ENCODE data around the gene HOXD10.
A peak's percentile ranks its signal among the peaks of the same experiment; 100 is the strongest.

The HOXD10 gene

DNA sequence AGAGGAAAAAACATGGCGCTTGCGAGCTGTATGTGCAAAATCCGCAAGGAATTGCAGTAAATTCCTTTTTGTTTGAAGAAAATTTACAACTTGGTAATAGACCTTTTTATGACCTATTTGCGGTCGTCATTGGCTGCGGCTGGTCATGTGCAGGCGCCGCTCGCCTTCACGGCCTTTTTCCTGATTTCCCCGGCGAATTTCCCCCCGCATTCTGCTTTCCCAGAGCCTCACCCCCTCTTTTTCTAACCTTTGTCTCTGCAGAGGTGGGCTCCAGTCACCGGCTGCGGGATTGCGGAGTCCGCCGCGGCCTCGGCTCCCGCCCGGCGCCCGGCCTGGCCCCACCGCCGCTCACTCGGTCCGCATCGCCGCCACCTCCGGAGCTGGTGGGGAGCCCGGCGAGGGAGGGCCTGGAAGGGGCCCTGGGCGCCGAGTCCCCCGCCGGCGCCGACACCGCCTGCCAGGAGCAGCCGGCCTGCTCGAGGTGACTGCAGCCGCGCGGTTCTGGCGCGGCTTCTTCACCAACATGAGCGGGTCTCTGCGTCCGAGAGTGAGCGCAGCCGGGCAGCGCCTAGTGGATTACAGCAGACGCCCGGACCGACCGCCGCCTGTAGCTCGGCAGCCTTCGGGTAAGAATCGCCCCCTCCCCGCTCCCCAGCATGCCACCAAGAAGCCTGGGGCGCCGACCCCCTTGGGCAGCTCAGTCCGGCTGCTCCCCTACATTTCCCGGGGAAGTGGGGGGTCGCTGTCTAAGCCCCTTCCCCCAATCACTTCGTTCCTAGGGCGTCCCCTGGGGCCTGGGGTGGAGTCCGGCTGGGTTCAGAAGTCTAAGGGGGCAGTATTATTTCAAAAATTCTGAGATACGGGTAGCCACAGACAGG is 20.0 kb downstream of the HOXD10 start:
- DNase-seq (ENCODE audit: low spot score) = peak; percentile 59

DNA sequence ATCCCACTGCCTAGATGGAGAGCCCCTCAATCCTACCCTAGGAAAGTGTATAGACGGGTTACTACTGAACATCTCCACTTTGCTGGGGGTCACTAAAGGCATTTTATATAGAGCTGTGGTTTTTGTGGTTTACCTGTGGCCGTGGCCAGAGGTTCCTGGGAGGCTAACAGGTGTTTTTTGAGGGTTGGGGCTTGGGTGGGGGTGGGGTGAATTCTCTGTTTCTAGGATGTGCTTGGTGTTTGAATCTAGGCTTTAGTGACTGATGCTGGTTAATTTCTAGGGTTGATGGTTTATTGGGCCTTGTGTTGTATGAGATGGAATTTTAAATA is 20.6 kb downstream of the HOXD10 start:
- no peak for DNase-seq (ENCODE audit: low spot score)

GRCh38 chr2:176137906-176138305 is 21.3 kb downstream of the HOXD10 start:
- DNase-seq (ENCODE audit: low spot score) = no peak

DNA sequence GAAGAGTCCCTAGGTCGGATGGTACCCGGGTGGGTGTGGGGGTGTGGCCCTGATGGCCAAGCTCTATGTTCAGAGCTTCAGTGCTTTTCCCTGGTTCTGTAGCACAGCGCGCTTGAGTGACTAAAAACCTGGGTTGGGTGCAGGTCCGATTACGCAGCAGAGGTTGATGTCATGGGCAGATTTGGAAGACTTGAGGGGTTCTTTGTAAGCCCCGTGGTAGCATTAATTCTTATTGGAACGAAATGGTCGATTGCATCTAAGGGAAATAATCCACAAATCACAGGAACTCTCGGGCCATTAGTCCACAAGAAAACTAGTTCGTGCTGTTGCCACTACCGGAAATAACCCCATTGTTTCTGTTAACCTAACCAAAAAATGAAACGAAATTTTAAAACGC is 21.9 kb downstream of the HOXD10 start:
- DNase-seq (ENCODE audit: low spot score) = no peak

DNA sequence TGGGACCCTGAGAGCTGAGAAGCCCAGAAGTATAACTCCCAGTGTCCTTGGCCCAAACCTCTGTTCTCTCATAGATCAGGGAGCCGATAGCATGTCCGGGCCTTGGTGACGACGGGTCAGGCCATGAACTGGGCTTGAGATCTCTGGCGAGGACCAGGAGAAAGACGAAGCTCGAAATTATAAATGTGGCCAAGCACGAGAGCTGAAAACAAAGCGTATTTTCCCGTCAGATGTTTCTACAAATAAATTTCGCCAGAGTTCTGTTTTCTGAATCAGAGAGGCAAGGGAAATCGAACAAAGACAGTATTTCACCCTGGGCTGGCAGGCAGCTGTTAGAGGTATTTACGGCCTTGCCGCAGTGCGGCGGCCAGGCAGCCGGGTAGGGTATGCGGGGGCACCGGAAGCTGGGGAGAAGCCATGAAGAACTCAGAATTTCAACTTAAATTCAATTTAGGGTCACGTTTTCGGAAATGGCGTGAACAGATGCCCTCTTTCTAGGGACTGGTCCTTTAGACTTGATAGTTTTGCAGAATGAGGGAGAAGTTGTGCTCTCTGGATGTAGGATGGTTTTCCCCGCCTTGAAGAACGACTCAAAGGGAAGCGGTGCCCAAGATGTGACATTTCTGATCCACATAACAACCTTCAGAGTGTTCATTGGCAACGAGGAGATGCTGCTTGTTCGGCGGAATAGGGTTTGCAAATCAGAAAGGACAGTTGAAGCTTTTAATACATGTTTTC is 22.5 kb downstream of the HOXD10 start:
- DNase-seq (ENCODE audit: low spot score) = peak; percentile 45

GRCh38 chr2:176139661-176140512 is 23.3 kb downstream of the HOXD10 start:
- peak; percentile 71 for DNase-seq (ENCODE audit: low spot score)

DNA sequence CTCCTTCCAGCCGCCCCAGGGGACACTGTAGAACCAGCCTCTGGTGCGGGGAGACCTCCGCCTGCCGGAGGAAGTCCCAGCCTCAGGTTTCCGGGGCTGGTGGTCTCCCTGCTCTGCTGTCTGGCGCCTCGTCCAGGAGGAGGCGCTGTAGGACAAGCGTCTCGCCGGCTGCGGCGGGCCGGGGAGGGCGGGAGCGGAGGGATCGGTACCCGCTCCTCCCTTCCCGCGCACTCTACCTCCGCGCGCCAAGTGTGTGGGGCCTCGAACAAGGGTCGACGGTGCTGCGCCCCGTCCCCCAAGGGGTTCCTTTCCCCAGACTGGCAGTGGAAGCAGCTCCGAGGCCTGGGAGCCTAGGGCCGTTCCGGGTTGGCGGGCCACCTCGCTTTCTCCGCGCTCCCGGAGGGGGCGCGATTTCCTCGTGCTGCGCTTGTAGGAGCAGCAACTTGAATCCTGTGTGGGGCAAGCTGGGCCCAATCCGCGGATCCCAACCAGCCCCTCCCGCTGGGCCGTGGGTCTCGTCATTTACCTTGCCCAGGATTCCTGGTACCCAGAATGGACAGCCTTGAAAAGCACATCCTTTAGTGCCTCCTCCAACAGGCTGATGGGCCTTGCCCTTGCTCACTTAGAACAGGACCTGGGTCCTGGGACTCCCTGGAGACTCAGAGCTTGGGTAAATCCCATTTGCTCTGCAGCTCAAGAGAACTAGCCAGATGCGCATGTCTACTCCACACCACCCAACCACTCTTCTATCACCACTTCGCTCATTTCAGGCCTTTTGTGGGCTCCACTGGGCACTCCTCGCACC is 24.1 kb downstream of the HOXD10 start:
- peak; percentile 91 for DNase-seq (ENCODE audit: low spot score)

GRCh38 chr2:176142281-176142680 is 25.7 kb downstream of the HOXD10 start:
- no peak for DNase-seq (ENCODE audit: low spot score)

DNA sequence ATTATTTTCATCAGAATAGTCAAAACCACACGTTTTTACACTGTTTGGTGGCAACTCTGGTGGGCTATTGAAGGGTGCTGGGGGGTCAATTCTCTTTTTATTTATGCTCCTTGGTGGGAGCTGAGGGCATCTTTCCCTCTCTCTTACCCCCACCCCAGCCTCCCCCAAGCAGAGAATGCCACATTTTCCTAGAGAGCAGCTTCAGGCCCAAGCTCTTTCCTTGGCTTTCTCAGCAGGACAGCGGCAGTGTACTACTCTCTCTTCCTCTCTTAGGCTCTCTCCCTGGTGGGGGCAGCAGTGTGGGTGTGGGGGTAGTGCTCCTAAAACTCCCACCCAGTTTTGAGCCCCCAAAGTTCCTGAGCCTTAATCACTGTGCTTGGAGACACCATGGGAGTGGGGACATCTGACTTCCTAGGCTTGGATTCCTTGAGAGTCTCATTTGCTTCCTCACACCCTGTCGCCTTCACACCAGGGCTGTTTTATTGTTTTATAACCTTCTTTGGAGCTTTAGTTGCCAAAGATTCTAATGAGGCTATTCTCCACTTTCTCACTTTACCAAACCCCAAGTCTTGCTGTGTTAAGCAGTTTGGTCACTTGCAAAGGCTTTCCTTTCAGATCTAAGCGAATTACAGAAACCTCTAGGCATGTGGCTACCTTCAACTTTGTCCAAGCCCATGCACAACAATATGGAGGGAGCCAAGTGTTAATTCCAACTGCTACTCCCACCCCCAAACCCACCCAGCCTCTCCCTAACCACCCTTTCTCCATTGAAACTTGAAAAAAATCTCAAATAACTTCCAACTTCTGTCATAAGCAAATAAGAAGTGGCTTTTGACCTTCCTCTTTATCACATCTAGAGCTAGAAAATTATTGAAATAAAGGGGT is 28.7 kb downstream of the HOXD10 start:
- DNase-seq (ENCODE audit: low spot score) = no peak

GRCh38 chr2:176146101-176146500 is 29.5 kb downstream of the HOXD10 start:
- no peak for DNase-seq (ENCODE audit: low spot score)

GRCh38 chr2:176146645-176147044 is 30.1 kb downstream of the HOXD10 start:
- no peak for DNase-seq (ENCODE audit: low spot score)

DNA sequence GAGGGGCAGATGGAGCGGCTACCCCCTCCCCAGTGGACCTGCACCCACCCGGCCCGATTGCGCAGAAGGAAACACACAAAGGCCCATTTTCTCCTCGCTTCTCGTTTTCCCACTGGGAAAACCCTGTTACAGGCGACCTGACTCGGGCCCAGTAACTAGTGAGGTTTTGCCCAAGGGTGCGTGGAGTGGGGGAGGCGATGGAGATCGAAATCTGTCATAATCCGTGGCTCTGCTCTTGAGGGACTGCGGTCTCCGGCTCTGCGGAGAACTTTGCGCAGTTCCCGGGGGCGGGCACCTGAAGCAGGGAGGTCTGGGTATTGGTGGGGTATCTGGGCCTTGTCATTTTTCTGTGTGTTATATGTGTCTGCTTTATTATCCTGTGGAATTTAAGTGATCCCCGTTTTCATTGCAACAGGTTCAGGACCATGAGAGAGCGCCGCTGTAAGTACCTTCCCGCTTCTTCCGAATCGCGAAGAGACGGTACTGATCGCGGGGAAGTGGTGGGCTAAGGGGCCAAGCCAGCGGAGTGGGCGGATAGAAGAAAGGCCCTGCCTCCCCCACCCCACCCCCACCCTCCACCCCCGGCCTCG is 30.7 kb downstream of the HOXD10 start:
- no peak for DNase-seq (ENCODE audit: low spot score)

GRCh38 chr2:176147800-176148496 is 31.4 kb downstream of the HOXD10 start:
- no peak for DNase-seq (ENCODE audit: low spot score)

- DNase-seq (ENCODE audit: low spot score) = no peak
Measured at GRCh38 chr2:176148751-176149421, 32.3 kb downstream of the HOXD10 start.

GRCh38 chr2:176149481-176149938 is 32.9 kb downstream of the HOXD10 start:
- DNase-seq (ENCODE audit: low spot score) = no peak

- DNase-seq (ENCODE audit: low spot score) = no peak
Measured at GRCh38 chr2:176149939-176150583, 33.5 kb downstream of the HOXD10 start.

- no peak for DNase-seq (ENCODE audit: low spot score)
Measured at GRCh38 chr2:176150584-176151441, 34.2 kb downstream of the HOXD10 start.

Data from AG20443 (cell line).